ENCODE measurements around the gene DCP2. TPM values are rescaled to one million over a fixed set of nuclear protein-coding genes. Genes with fewer than 3 reads are reported as not detected.

DCP2 gene
- total RNA-seq, 2 donors from 2014 or later: 12.9 to 38.4 TPM

DNA sequence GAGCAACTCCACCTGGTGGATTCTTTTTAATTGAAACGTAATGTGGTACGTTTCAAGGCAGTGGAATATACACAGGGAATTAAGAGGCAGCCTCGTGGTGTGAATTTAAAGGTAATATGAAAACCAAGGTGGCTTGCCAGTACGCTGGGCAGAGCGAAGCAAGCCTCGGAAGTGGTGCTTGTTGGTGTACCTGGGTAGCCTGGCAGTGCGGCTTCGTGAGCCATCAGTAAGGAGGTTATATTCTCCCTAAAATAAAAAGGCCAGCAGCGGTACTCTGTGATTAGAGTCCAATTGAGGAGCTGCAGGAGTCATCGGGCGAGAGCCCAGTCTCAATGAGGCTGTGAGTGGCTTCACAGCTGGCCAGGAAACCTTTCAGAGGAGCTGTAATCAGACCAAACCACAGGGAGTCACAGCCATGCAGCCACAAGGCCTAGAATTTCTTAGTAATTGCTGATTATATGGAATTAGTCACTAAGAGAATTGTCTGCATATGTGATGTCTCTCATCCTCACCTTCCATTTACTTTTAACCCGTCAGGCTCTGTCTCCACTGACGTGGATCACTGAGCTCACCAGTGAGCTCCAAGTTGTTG is 57.7 kb downstream of the DCP2 start:
- Histone ChIP-seq H3K36me3 (no peaks in the 10 kb centered on the region), H3K27ac (no peak overlapping the region), H3K4me1 (ENCODE audit: control insufficient read depth in 1 of 2, low read depth in 2 of 2) (peaks cover 3 to 4% of the 10 kb centered on the region in 2 donors), H3K27me3 (replicated peaks; ENCODE audit: insufficient read depth) (no peaks in the 10 kb centered on the region), H3K9me3 (no peaks in the 10 kb centered on the region), H3K4me3 (no peak overlapping the region)
- ATAC-seq (ENCODE audit: insufficient number of reproducible peaks, low FRiP score, low read depth) (no peak), DNase-seq (ENCODE audit: low spot score) (no peak)
- TF ChIP-seq, protein P1, sequence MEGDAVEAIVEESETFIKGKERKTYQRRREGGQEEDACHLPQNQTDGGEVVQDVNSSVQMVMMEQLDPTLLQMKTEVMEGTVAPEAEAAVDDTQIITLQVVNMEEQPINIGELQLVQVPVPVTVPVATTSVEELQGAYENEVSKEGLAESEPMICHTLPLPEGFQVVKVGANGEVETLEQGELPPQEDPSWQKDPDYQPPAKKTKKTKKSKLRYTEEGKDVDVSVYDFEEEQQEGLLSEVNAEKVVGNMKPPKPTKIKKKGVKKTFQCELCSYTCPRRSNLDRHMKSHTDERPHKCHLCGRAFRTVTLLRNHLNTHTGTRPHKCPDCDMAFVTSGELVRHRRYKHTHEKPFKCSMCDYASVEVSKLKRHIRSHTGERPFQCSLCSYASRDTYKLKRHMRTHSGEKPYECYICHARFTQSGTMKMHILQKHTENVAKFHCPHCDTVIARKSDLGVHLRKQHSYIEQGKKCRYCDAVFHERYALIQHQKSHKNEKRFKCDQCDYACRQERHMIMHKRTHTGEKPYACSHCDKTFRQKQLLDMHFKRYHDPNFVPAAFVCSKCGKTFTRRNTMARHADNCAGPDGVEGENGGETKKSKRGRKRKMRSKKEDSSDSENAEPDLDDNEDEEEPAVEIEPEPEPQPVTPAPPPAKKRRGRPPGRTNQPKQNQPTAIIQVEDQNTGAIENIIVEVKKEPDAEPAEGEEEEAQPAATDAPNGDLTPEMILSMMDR (IDR thresholded peaks at IDR 0.05): no peak

DNA sequence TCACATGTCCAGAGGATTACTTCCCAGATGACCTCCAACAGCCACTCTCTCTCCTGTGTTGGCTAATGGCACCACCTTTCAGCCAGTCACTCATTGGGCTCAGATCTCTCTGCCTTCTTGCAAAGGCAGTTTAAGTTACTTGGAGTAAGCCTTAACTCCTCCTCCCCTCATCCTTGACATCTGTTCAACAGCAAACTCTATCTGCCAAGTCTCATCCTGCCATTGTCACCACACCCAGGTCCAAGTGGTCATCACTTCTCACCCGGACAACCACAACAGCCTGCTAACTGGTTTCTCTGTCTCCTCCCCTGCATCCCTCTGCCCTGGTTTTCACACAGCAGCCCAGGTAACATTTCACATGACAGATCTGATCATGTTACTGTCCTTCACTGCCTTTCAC is 58.5 kb downstream of the DCP2 start:
- DNase-seq (ENCODE audit: low spot score): no peak
- Histone ChIP-seq H3K36me3 (no peaks in the 10 kb centered on the region), H3K27me3 (replicated peaks; ENCODE audit: insufficient read depth) (no peaks in the 10 kb centered on the region), H3K27ac (no peak overlapping the region), H3K4me1 (ENCODE audit: control insufficient read depth in 1 of 2, low read depth in 2 of 2) (peaks cover 3 to 4% of the 10 kb centered on the region in 2 donors), H3K9me3 (no peaks in the 10 kb centered on the region), H3K4me3 (no peak overlapping the region)
- TF ChIP-seq, protein P1 (IDR thresholded peaks at IDR 0.05): no peak
- no peak for ATAC-seq (ENCODE audit: insufficient number of reproducible peaks, low FRiP score, low read depth)

DNA sequence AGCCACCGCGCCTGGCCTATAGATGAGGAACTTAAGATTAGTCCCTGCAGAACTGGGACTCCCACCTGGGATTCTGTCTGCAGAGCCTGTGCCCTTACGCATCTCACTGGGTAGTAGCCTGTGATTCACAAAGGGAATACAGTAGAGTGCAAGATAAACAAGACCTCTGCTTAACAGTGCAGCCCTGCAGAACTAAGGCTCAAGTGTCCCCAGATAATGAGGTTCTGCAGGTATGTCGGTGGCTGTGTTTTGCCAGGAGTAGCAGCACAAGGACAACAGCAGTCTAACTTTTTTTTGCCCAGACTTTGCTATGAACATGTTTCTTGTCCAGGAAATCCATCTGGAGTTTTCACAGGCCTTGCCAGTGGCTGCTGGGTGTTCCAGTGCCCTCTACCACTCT is 59.7 kb downstream of the DCP2 start:
- Histone ChIP-seq H3K27me3 (replicated peaks; ENCODE audit: insufficient read depth) (no peaks in the 10 kb centered on the region), H3K4me1 (ENCODE audit: control insufficient read depth in 1 of 2, low read depth in 2 of 2) (peaks cover 3 to 4% of the 10 kb centered on the region in 2 donors), H3K27ac (no peak overlapping the region), H3K9me3 (no peaks in the 10 kb centered on the region), H3K36me3 (no peaks in the 10 kb centered on the region), H3K4me3 (no peak overlapping the region)
- DNase-seq (ENCODE audit: low spot score): no peak
- TF ChIP-seq, protein P1 (IDR thresholded peaks at IDR 0.05): no peak
- ATAC-seq (ENCODE audit: insufficient number of reproducible peaks, low FRiP score, low read depth): no peak

DNA sequence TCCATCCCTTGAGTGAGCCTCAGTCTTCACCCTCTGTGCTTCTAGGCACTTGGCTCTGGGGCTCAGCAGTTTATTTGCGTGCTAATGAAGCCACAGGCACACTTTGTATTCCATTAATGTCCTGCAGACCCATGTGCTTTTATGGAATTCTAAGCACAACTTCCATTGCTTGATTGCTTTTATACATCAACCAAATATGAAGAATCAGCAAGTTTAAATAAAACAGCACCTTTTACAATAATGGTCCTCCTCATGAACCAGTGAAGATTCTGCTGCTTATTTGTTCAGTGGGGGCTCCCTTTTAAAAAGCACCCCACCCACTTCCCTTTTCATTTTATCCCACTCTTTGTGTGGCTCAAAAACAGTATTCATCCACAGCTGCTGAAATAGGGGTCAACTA is 60.2 kb downstream of the DCP2 start:
- no peak for DNase-seq (ENCODE audit: low spot score)
- Histone ChIP-seq H3K27ac (no peak overlapping the region), H3K27me3 (replicated peaks; ENCODE audit: insufficient read depth) (no peaks in the 10 kb centered on the region), H3K4me3 (no peak overlapping the region), H3K9me3 (no peaks in the 10 kb centered on the region), H3K4me1 (ENCODE audit: control insufficient read depth in 1 of 2, low read depth in 2 of 2) (peaks cover 3 to 4% of the 10 kb centered on the region in 2 donors), H3K36me3 (no peaks in the 10 kb centered on the region)
- TF ChIP-seq, protein P1 (IDR thresholded peaks at IDR 0.05): no peak
- ATAC-seq (ENCODE audit: insufficient number of reproducible peaks, low FRiP score, low read depth): no peak

DNA sequence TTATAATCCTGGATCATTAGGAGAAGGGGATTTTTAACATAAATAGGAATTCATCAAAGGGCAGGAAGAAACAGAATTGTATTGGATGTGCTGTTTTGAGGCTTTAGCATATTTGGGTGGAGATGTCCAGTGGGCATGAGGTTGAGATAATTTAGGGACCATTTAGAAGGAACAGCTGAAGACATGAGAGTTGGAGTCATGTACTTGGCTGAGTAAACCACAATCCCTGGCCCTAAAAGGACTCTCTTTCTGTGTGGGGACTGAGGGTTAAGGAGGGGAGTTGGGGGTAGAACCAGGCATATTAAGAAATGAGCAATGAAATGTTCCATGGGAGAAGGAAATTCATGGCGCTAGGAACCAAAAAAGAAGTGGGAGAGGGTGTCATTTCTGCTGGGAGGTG is 61.5 kb downstream of the DCP2 start:
- Histone ChIP-seq H3K36me3 (no peaks in the 10 kb centered on the region), H3K27me3 (replicated peaks; ENCODE audit: insufficient read depth) (no peaks in the 10 kb centered on the region), H3K27ac (no peak overlapping the region), H3K4me1 (ENCODE audit: control insufficient read depth in 1 of 2, low read depth in 2 of 2) (peaks cover 0 to under 1% of the 10 kb centered on the region in 2 donors), H3K9me3 (no peaks in the 10 kb centered on the region), H3K4me3 (no peak overlapping the region)
- no peak for DNase-seq (ENCODE audit: low spot score)
- no peak for ATAC-seq (ENCODE audit: insufficient number of reproducible peaks, low FRiP score, low read depth)
- TF ChIP-seq, protein P1 (IDR thresholded peaks at IDR 0.05): no peak
